HCT116 (cell line): ENCODE measurements around the gene POLE. TPM values are rescaled to one million over a fixed set of nuclear protein-coding genes. Genes with fewer than 3 reads are reported as not detected.

Experiments used
- ATAC-seq: fragments of 200-7000 bp; cut with Tn5 transposase; 2 replicates; pipeline ENCODE4 v1.9.1; 2020; ENCODE audit warnings: mild to moderate bottlenecking, moderate library complexity
- BruUV-seq: library from RNA; stranded (reverse); fragments of 400-500 nt; replicated peaks from 2 replicates; lab custom pipeline; 2021; lab: Mats Ljungman, UMichigan
- CTCF ChIA-PET: fragments of 300-600 bp; sonication (Branson Sonifier 250); formaldehyde crosslinking; loops from one replicate; lab custom pipeline; 2021; ENCODE audit warnings: antibody characterized with exemption; lab: Charles Lee
- POLR2A ChIA-PET: fragments of 300-600, 350-600 bp; sonication (Branson Sonifier 250); formaldehyde crosslinking; loops from one replicate; lab custom pipeline; 2021; ENCODE audit warnings: antibody characterized with exemption; lab: Charles Lee
- RAD21 ChIA-PET, 2 experiments: fragments of 300-600 bp; sonication (Branson Sonifier 250); formaldehyde crosslinking; loops; one replicate each; lab custom pipeline; 2023; ENCODE audit warnings: low total read pairs in 2 of 2; ENCODE audit not compliant: uncharacterized antibody in 2 of 2, unreplicated experiment in 2 of 2, low non-redundant PET in 1 of 2; lab: Charles Lee
- DNase-seq: peaks from one replicate; pipeline ENCODE4 v3.0.0-alpha.2; 2010; ENCODE audit warnings: low read depth, low spot score
- H2AFZ ChIP-seq: fragments of 200-600 bp; shearing (Covaris generic), sonication (generic); 2 replicates; pipeline ENCODE4 v1.6.1; 2017; ENCODE audit warnings: low read depth, mixed run types, mixed read lengths, antibody characterized with exemption, low read length; ENCODE audit not compliant: poor library complexity, severe bottlenecking
- H3K27ac ChIP-seq: 2 replicates; pipeline ENCODE4 v1.5.1; 2012; ENCODE audit warnings: low read depth, low read length
- H3K27me3 ChIP-seq: fragments of 200-600 bp; sonication (generic); 2 replicates; pipeline ENCODE4 v1.6.1; 2016; ENCODE audit warnings: mixed run types, low read length, mixed read lengths; ENCODE audit not compliant: insufficient read depth
- H3K36me3 ChIP-seq, 2 experiments: fragments of 200-500 bp in 1 of 2; fragments of 200-600 bp in 1 of 2; sonication (Bioruptor generic) in 1 of 2; sonication (generic) in 1 of 2; 2 replicates each; pipeline versions ENCODE4 v1.5.1 to v1.6.1; 2014 to 2016; ENCODE audit warnings: low read length in 2 of 2, inconsistent platforms in 1 of 2, mixed read lengths in 1 of 2, mixed run types in 1 of 2; ENCODE audit not compliant: insufficient read depth in 2 of 2, control insufficient read depth in 1 of 2
- H3K4me1 ChIP-seq, 2 experiments: fragments of 200-600 bp in 1 of 2; sonication (generic) in 1 of 2; 2 replicates each; pipeline versions ENCODE4 v1.5.1 to v1.6.1; 2012 to 2017; ENCODE audit warnings: low read length in 2 of 2, inconsistent platforms in 1 of 2, mild to moderate bottlenecking in 1 of 2, mixed read lengths in 1 of 2, mixed run types in 1 of 2, moderate library complexity in 1 of 2; ENCODE audit not compliant: insufficient read depth in 2 of 2, control insufficient read depth in 1 of 2
- H3K4me2 ChIP-seq: fragments of 200-600 bp; sonication (generic); 2 replicates; pipeline ENCODE4 v1.6.1; 2017; ENCODE audit warnings: mixed run types, low read length, mixed read lengths
- H3K4me3 ChIP-seq, 2 experiments: fragments of 200-600 bp in 1 of 2; sonication (generic) in 1 of 2; replicated peaks in 1 of 2; 2 replicates each; pipeline ENCODE4 v1.5.1; 2011 to 2016; ENCODE audit warnings: low read length in 2 of 2, control low read depth in 1 of 2, low read depth in 1 of 2, mild to moderate bottlenecking in 1 of 2, mixed read lengths in 1 of 2, mixed run types in 1 of 2
- H3K79me2 ChIP-seq: fragments of 200-600 bp; sonication (generic); 2 replicates; pipeline ENCODE4 v1.6.1; 2017; ENCODE audit warnings: mild to moderate bottlenecking, mixed run types, low read length, moderate library complexity, mixed read lengths; ENCODE audit not compliant: insufficient read depth
- H3K9ac ChIP-seq: fragments of 200-600 bp; sonication (generic); 2 replicates; pipeline ENCODE4 v1.6.1; 2016; ENCODE audit warnings: low read length, mixed read lengths
- H3K9me2 ChIP-seq: fragments of 200-600 bp; sonication (generic), shearing (Covaris generic); 2 replicates; pipeline ENCODE4 v1.6.1; 2017; ENCODE audit warnings: mixed run types, mild to moderate bottlenecking, moderate library complexity; ENCODE audit not compliant: insufficient read depth
- H3K9me3 ChIP-seq, 2 experiments: fragments of 200-500 bp in 1 of 2; fragments of 200-600 bp in 1 of 2; sonication (Bioruptor generic) in 1 of 2; sonication (generic) in 1 of 2; 2 replicates each; pipeline ENCODE4 v1.6.1; 2014 to 2017; ENCODE audit warnings: low read length in 2 of 2, mixed read lengths in 2 of 2, inconsistent platforms in 1 of 2, low read depth in 1 of 2, mild to moderate bottlenecking in 1 of 2, mixed run types in 1 of 2, moderate library complexity in 1 of 2; ENCODE audit not compliant: control insufficient read depth in 1 of 2, insufficient read depth in 1 of 2
- H4K20me1 ChIP-seq: fragments of 200-600 bp; sonication (generic), shearing (Covaris generic); 2 replicates; pipeline ENCODE4 v1.6.1; 2017; ENCODE audit warnings: mixed run types, mild to moderate bottlenecking, moderate library complexity; ENCODE audit not compliant: insufficient read depth
- CBX3 ChIP-seq: IDR thresholded peaks from 2 replicates; pipeline ENCODE4 v1.6.1; 2012; ENCODE audit warnings: low read depth
- CEBPB ChIP-seq: IDR thresholded peaks from 2 replicates; pipeline ENCODE4 v1.6.1; 2012; ENCODE audit warnings: low read depth
- EGR1 ChIP-seq: IDR thresholded peaks from 2 replicates; pipeline ENCODE4 v1.6.1; 2012; ENCODE audit warnings: low read depth
- ELF1 ChIP-seq: IDR thresholded peaks from 2 replicates; pipeline ENCODE4 v1.6.1; 2012; ENCODE audit warnings: low read depth, borderline replicate concordance
- EZH2 ChIP-seq: fragments of 200-600 bp; sonication (generic); IDR thresholded peaks from 2 replicates; pipeline ENCODE4 v1.6.1; 2017; ENCODE audit warnings: antibody characterized with exemption, mixed run types
- EZH2phosphoT487 ChIP-seq: fragments of 200-600 bp; IDR thresholded peaks from 2 replicates; pipeline ENCODE4 v1.6.1; 2018; ENCODE audit warnings: antibody characterized with exemption, borderline replicate concordance
- FOSL1 ChIP-seq: IDR thresholded peaks from 2 replicates; pipeline ENCODE4 v1.6.1; 2012; ENCODE audit warnings: low read depth
- JUND ChIP-seq: IDR thresholded peaks from 2 replicates; pipeline ENCODE4 v1.6.1; 2012
- POLR2A ChIP-seq: IDR thresholded peaks from 2 replicates; pipeline ENCODE4 v1.7.0; 2011; ENCODE audit warnings: borderline replicate concordance; ENCODE audit not compliant: insufficient read depth, insufficient read length; ENCODE audit errors: extremely low read depth
- POLR2AphosphoS5 ChIP-seq: IDR thresholded peaks from 2 replicates; pipeline ENCODE4 v1.6.1; 2011; ENCODE audit warnings: mild to moderate bottlenecking, low read depth, low read length, moderate library complexity
- SIN3A ChIP-seq: IDR thresholded peaks from 2 replicates; pipeline ENCODE4 v1.6.1; 2012; ENCODE audit warnings: low read depth
- SP1 ChIP-seq: IDR thresholded peaks from 2 replicates; pipeline ENCODE4 v1.6.1; 2012; ENCODE audit warnings: low read depth
- TCF7L2 ChIP-seq: IDR thresholded peaks from 2 replicates; pipeline ENCODE4 v1.7.0; 2011; ENCODE audit warnings: borderline replicate concordance, inconsistent platforms; ENCODE audit not compliant: insufficient read depth, insufficient read length; ENCODE audit errors: extremely low read depth
- YY1 ChIP-seq: IDR thresholded peaks from 2 replicates; pipeline ENCODE4 v1.6.1; 2011; ENCODE audit warnings: low read length, low read depth, moderate library complexity, mild to moderate bottlenecking; ENCODE audit not compliant: insufficient replicate concordance; ENCODE audit errors: extremely low read depth
- ZFX ChIP-seq: fragments of 450-650 bp; IDR thresholded peaks from 2 replicates; pipeline ENCODE4 v1.6.1; 2017
- ZNF274 ChIP-seq: fragments of 200-500 bp; sonication (Bioruptor generic); IDR thresholded peaks from 2 replicates; pipeline ENCODE4 v1.6.1; 2014; ENCODE audit warnings: mild to moderate bottlenecking, low read depth, low read length, inconsistent platforms
- intact Hi-C: fragments of 100-400 bp; cut with micrococcal nuclease; formaldehyde crosslinking; loops from 2 replicates; pipeline ENCODE4 v1.10.0; 2022
- total RNA-seq: library from RNA; stranded (reverse); gene quantifications from one replicate; pipeline ENCODE4 v1.2.1, GENCODE V29; 2021; ENCODE audit not compliant: unreplicated experiment
- TF ChIP-seq, protein P1 (sequence below): IDR thresholded peaks from 2 replicates; pipeline ENCODE4 v1.6.1; 2012
- TF ChIP-seq, protein P2 (sequence below): IDR thresholded peaks from 2 replicates; pipeline ENCODE4 v1.6.1; 2012; ENCODE audit warnings: low read depth
- TF ChIP-seq, protein P3 (sequence below): IDR thresholded peaks from 2 replicates; pipeline ENCODE4 v1.6.1; 2012
- TF ChIP-seq, protein P4 (sequence below), 3 experiments: fragments of 200-600 bp in 1 of 3; sonication (generic) in 1 of 3; IDR thresholded peaks in 2 of 3; conservative IDR thresholded peaks in 1 of 3; 2 replicates each; pipeline ENCODE4 v1.5.1; 2012 to 2017; ENCODE audit warnings: low read depth in 2 of 3, low read length in 2 of 3, antibody characterized with exemption in 1 of 3, borderline replicate concordance in 1 of 3, control low read depth in 1 of 3, mild to moderate bottlenecking in 1 of 3, mixed read lengths in 1 of 3, mixed run types in 1 of 3, moderate library complexity in 1 of 3; ENCODE audit not compliant: insufficient read depth in 1 of 3

Gene POLE
- total RNA-seq, 1 experiment from 2014 or later = 128 TPM

DNA sequence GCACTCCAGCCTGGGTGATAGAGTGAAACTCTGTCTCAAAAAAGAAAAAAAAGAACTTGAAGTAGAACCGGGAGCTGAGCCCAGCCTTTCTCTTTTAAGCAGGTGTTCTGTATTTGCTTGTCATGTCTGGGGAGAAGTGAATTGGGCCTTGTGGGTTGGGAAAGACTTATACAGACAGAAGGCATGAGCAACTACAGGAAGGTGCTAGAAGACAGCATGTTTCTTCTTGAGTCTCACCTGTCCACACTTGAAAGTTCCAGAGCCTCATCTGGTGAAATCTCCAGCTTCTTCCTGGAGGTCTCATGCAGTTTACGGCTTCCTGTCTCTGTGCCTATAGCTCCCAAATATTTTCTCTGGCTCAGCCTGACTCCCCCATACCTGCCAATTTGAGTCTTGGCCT, 26.0 kb upstream of the POLE start:
- RAD21 ChIA-PET = no interaction called here
- Histone ChIP-seq H4K20me1 (peaks cover 3% of the 10 kb centered on the region; the same call in 1 of the 2 replicates), H3K9me3 (no peaks in the 10 kb centered on the region), H3K9me2 (no peaks in the 10 kb centered on the region), H3K36me3 (peaks cover 10 to 14% of the 10 kb centered on the region in 2 experiments; a peak in 3 of 4 replicates), H3K79me2 (peaks cover 61% of the 10 kb centered on the region), H2AFZ (no peak overlapping the region), H3K4me2 (no peak overlapping the region), H3K9ac (no peak overlapping the region), H3K27me3 (no peaks in the 10 kb centered on the region), H3K27ac (0 out of 2 replicates have a peak overlapping the region, but pooled peaks have one; percentile 10), H3K4me1 (peaks cover 5 to 18% of the 10 kb centered on the region in 2 experiments), H3K4me3 (no peak overlapping the region)
- CTCF ChIA-PET = no interaction called here
- ATAC-seq (no peak), DNase-seq (no peak)
- no TSS peak for BruUV-seq
- TF ChIP-seq POLR2AphosphoS5 (no peak), SIN3A (no peak), ZNF274 (no peak), YY1 (no peak), JUND (no peak), CEBPB (no peak), ELF1 (no peak), SP1 (no peak), FOSL1 (no peak), EGR1 (no peak), ZFX (no peak), TCF7L2 (no peak), EZH2phosphoT487 (no peak), CBX3 (no peak), POLR2A (no peak), EZH2 (no peak)
- TF ChIP-seq, protein P1, sequence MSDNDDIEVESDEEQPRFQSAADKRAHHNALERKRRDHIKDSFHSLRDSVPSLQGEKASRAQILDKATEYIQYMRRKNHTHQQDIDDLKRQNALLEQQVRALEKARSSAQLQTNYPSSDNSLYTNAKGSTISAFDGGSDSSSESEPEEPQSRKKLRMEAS = no peak
- TF ChIP-seq, protein P2, sequence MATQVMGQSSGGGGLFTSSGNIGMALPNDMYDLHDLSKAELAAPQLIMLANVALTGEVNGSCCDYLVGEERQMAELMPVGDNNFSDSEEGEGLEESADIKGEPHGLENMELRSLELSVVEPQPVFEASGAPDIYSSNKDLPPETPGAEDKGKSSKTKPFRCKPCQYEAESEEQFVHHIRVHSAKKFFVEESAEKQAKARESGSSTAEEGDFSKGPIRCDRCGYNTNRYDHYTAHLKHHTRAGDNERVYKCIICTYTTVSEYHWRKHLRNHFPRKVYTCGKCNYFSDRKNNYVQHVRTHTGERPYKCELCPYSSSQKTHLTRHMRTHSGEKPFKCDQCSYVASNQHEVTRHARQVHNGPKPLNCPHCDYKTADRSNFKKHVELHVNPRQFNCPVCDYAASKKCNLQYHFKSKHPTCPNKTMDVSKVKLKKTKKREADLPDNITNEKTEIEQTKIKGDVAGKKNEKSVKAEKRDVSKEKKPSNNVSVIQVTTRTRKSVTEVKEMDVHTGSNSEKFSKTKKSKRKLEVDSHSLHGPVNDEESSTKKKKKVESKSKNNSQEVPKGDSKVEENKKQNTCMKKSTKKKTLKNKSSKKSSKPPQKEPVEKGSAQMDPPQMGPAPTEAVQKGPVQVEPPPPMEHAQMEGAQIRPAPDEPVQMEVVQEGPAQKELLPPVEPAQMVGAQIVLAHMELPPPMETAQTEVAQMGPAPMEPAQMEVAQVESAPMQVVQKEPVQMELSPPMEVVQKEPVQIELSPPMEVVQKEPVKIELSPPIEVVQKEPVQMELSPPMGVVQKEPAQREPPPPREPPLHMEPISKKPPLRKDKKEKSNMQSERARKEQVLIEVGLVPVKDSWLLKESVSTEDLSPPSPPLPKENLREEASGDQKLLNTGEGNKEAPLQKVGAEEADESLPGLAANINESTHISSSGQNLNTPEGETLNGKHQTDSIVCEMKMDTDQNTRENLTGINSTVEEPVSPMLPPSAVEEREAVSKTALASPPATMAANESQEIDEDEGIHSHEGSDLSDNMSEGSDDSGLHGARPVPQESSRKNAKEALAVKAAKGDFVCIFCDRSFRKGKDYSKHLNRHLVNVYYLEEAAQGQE = no peak
- TF ChIP-seq, protein P3, sequence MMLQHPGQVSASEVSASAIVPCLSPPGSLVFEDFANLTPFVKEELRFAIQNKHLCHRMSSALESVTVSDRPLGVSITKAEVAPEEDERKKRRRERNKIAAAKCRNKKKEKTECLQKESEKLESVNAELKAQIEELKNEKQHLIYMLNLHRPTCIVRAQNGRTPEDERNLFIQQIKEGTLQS = no peak
- TF ChIP-seq, protein P4, sequence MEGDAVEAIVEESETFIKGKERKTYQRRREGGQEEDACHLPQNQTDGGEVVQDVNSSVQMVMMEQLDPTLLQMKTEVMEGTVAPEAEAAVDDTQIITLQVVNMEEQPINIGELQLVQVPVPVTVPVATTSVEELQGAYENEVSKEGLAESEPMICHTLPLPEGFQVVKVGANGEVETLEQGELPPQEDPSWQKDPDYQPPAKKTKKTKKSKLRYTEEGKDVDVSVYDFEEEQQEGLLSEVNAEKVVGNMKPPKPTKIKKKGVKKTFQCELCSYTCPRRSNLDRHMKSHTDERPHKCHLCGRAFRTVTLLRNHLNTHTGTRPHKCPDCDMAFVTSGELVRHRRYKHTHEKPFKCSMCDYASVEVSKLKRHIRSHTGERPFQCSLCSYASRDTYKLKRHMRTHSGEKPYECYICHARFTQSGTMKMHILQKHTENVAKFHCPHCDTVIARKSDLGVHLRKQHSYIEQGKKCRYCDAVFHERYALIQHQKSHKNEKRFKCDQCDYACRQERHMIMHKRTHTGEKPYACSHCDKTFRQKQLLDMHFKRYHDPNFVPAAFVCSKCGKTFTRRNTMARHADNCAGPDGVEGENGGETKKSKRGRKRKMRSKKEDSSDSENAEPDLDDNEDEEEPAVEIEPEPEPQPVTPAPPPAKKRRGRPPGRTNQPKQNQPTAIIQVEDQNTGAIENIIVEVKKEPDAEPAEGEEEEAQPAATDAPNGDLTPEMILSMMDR (IDR thresholded peaks at IDR 0.05 in 2 of 3, conservative IDR thresholded peaks at IDR 0.05 in 1 of 3; ENCODE audit: borderline replicate concordance in 1 of 3, insufficient read depth in 1 of 3, low read depth in 2 of 3, low read length in 2 of 3) = no peak
- intact Hi-C loops = no loop called here
- POLR2A ChIA-PET = no interaction called here
